CD8-positive, alpha-beta memory T cell (primary cell): ENCODE results near the gene GPR4. TPM values are rescaled to one million over a fixed set of nuclear protein-coding genes. Genes with fewer than 3 reads are reported as not detected.

Experiments used
- CTCF ChIA-PET: fragments of 350-600 bp; sonication (Branson Sonifier 250); formaldehyde crosslinking; loops from one replicate; lab custom pipeline; 2021; ENCODE audit warnings: antibody characterized with exemption; lab: Charles Lee
- POLR2A ChIA-PET: fragments of 350-600 bp; sonication (Branson Sonifier 250); formaldehyde crosslinking; loops from one replicate; lab custom pipeline; 2021; ENCODE audit warnings: antibody characterized with exemption; lab: Charles Lee
- DNase-seq, 5 donors: peaks; one replicate each; pipeline versions ENCODE4 v3.0.0 to v3.0.0-alpha.2; 2020 to 2022; ENCODE audit warnings: mixed read lengths in 1 of 5
- H3K27ac ChIP-seq: one replicate; pipeline ENCODE4 v1.7.0; 2013; ENCODE audit warnings: low read depth, mild to moderate bottlenecking, low read length, moderate library complexity
- H3K27me3 ChIP-seq: 2 replicates; pipeline ENCODE4 v1.7.0; 2013; ENCODE audit warnings: low read length, mild to moderate bottlenecking; ENCODE audit not compliant: insufficient read depth, poor library complexity, severe bottlenecking
- H3K36me3 ChIP-seq: 2 replicates; pipeline ENCODE4 v1.7.0; 2013; ENCODE audit warnings: mild to moderate bottlenecking, low read length, moderate library complexity; ENCODE audit not compliant: insufficient read depth
- H3K4me1 ChIP-seq: 2 replicates; pipeline ENCODE4 v1.7.0; 2013; ENCODE audit warnings: mild to moderate bottlenecking, low read length, moderate library complexity; ENCODE audit not compliant: insufficient read depth
- H3K4me3 ChIP-seq: 2 replicates; pipeline ENCODE4 v1.7.0; 2013; ENCODE audit warnings: mild to moderate bottlenecking, low read length
- H3K9me3 ChIP-seq: 2 replicates; pipeline ENCODE4 v1.7.0; 2013; ENCODE audit warnings: mild to moderate bottlenecking, low read length
- H3K27ac Mint-ChIP-seq, 8 donors: one replicate each; pipeline ENCODE4 v1.8.0; 2020 to 2021; ENCODE audit warnings: mixed read lengths in 8 of 8, mild to moderate bottlenecking in 6 of 8, inconsistent platforms in 3 of 8, moderate library complexity in 3 of 8
- H3K27me3 Mint-ChIP-seq, 2 donors: one replicate each; pipeline ENCODE4 v1.8.0; 2020 to 2021; ENCODE audit warnings: mixed read lengths in 2 of 2, mild to moderate bottlenecking in 1 of 2, moderate library complexity in 1 of 2
- H3K36me3 Mint-ChIP-seq, 3 donors: one replicate each; pipeline ENCODE4 v1.8.0; 2020 to 2021; ENCODE audit warnings: mixed read lengths in 3 of 3, inconsistent platforms in 1 of 3, mild to moderate bottlenecking in 1 of 3
- H3K4me1 Mint-ChIP-seq, 3 donors: one replicate each; pipeline ENCODE4 v1.8.0; 2020 to 2021; ENCODE audit warnings: mixed read lengths in 3 of 3, inconsistent platforms in 1 of 3, mild to moderate bottlenecking in 1 of 3
- H3K4me3 Mint-ChIP-seq, 7 donors: one replicate each; pipeline ENCODE4 v1.8.0; 2020 to 2021; ENCODE audit warnings: mixed read lengths in 7 of 7, mild to moderate bottlenecking in 6 of 7, moderate library complexity in 4 of 7, inconsistent platforms in 2 of 7
- H3K9me3 Mint-ChIP-seq, 5 donors: one replicate each; pipeline ENCODE4 v1.8.0; 2020 to 2022; ENCODE audit warnings: mixed read lengths in 5 of 5, mild to moderate bottlenecking in 3 of 5, moderate library complexity in 2 of 5, inconsistent platforms in 1 of 5
- polyA plus RNA-seq: library from polyadenylated mRNA; unstranded; fragments of 300-500 nt; fragmentation: Illumina TruSeq; gene quantifications from one replicate; pipeline ENCODE4 v1.2.3, GENCODE V29; 2021
- total RNA-seq, 2 experiments: library from RNA; stranded (reverse); gene quantifications; one replicate each; pipeline ENCODE4 v1.2.3, GENCODE V29; 2021

Gene GPR4
- total and polyA plus RNA-seq, 3 experiments from 2014 or later = not detected

GRCh38 chr19:45571457-45572220 lies 30.4 kb downstream of the GPR4 start:
- no peaks in the 10 kb centered on the region for H3K36me3 ChIP-seq
- no peak overlapping the region for H3K4me3 Mint-ChIP-seq
- no peak overlapping the region for H3K4me3 ChIP-seq
- DNase-seq = no peak
- peaks cover 0 to 4% (median under 1%) of the 10 kb centered on the region in 3 donors for H3K36me3 Mint-ChIP-seq
- H3K9me3 Mint-ChIP-seq = no peaks in the 10 kb centered on the region
- CTCF ChIA-PET = interaction anchor here (3.0 kb wide), 1 partner anchor 13 kb away, joined by 6 read pairs; no protein-coding TSS in a partner anchor
- no peaks in the 10 kb centered on the region for H3K27me3 Mint-ChIP-seq
- no peak overlapping the region for H3K27ac ChIP-seq
- H3K4me1 ChIP-seq = no peaks in the 10 kb centered on the region
- H3K4me1 Mint-ChIP-seq = peaks cover 7 to 9% (median 7%) of the 10 kb centered on the region in 3 donors
- no peak overlapping the region for H3K27ac Mint-ChIP-seq
- no peaks in the 10 kb centered on the region for H3K27me3 ChIP-seq
- POLR2A ChIA-PET = no interaction called here
- H3K9me3 ChIP-seq = no peaks in the 10 kb centered on the region

DNA sequence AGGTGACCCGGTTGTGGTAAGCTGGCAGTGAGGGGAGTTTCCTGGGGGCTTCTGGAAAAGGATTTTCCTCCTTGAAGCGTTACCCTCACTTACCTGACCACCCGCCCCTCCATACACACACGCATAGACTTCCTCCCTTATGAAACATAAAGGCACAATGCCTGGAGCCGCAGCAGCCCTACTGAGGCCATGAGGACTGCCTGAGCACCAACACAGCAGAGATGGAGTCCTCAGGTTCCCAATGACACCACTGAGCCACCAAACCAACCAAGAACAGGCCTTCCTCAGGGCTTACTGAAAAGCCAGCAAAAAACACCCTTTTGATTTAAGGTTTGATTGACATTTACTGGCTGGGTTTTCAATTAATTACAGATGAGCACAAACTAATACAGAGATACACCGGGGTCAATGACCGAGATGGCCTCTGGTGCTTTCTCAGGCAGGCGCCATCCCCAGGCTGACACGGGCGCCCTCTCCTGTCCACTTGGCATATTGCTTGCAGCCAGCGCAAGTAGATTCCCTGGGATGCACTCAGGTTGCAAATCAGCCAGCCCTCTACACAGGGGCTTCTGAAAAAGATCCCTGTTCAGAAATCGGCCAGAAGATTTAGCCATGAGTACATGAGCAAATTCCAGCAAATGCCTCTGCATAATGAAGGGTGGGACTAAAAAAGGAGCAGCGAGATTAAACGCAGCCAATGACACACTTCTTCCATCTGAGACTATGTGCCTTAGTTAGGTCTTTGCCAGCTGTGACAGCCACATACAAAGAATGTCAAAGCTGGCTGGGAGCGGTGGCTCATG lies 32.2 kb downstream of the GPR4 start:
- Mint-ChIP-seq H3K4me3 (peak overlapping the region in 1 of 7 donors; percentile 51), H3K36me3 (peaks cover 0 to 4% (median 0%) of the 10 kb centered on the region in 3 donors), H3K27ac (peak overlapping the region in 3 of 8 donors; percentile 1 to 77 (median 55)), H3K4me1 (peaks cover 7 to 9% (median 7%) of the 10 kb centered on the region in 3 donors), H3K27me3 (no peaks in the 10 kb centered on the region), H3K9me3 (no peaks in the 10 kb centered on the region)
- Histone ChIP-seq H3K27me3 (no peaks in the 10 kb centered on the region), H3K4me3 (no peak overlapping the region), H3K27ac (no peak overlapping the region), H3K9me3 (no peaks in the 10 kb centered on the region), H3K36me3 (no peaks in the 10 kb centered on the region), H3K4me1 (no peaks in the 10 kb centered on the region)
- peak; percentile 25 to 59 (median 41) for DNase-seq
- ChIA-PET CTCF (interaction anchor here (0.7 to 3.0 kb wide), 2 partner anchors 11 to 75 kb away, joined by 3 to 6 read pairs; no protein-coding TSS in a partner anchor), POLR2A (no interaction called here)

GRCh38 chr19:45568732-45569131 lies 33.3 kb downstream of the GPR4 start:
- Histone ChIP-seq H3K27me3 (no peaks in the 10 kb centered on the region), H3K4me1 (peaks cover 9% of the 10 kb centered on the region), H3K9me3 (no peaks in the 10 kb centered on the region), H3K27ac (no peak overlapping the region), H3K4me3 (no peak overlapping the region), H3K36me3 (no peaks in the 10 kb centered on the region)
- CTCF ChIA-PET = interaction anchor here (0.7 kb wide), 1 partner anchor 45 kb away, joined by 3 read pairs; no protein-coding TSS in a partner anchor
- Mint-ChIP-seq H3K27me3 (no peaks in the 10 kb centered on the region), H3K27ac (peak overlapping the region in 1 of 8 donors; percentile 21), H3K36me3 (no peaks in the 10 kb centered on the region), H3K4me3 (no peak overlapping the region), H3K4me1 (peaks cover 7 to 9% (median 7%) of the 10 kb centered on the region in 3 donors), H3K9me3 (no peaks in the 10 kb centered on the region)
- DNase-seq = no peak
- POLR2A ChIA-PET = no interaction called here

- no peaks in the 10 kb centered on the region for H3K27me3 ChIP-seq
- Mint-ChIP-seq H3K27ac (peak overlapping the region in 1 of 8 donors; percentile 38), H3K9me3 (no peaks in the 10 kb centered on the region), H3K36me3 (no peaks in the 10 kb centered on the region), H3K4me3 (no peak overlapping the region), H3K4me1 (peaks cover 9 to 16% (median 11%) of the 10 kb centered on the region in 3 donors), H3K27me3 (no peaks in the 10 kb centered on the region)
- DNase-seq = no peak
- ChIA-PET POLR2A (no interaction called here), CTCF (interaction anchor here (0.7 to 1.2 kb wide), 3 partner anchors 9 to 462 kb away, joined by 3 to 4 read pairs (median 3); no protein-coding TSS in a partner anchor)
- no peaks in the 10 kb centered on the region for H3K36me3 ChIP-seq
- H3K4me1 ChIP-seq = peaks cover 19% of the 10 kb centered on the region
- no peak overlapping the region for H3K4me3 ChIP-seq
- no peak overlapping the region for H3K27ac ChIP-seq
- no peaks in the 10 kb centered on the region for H3K9me3 ChIP-seq
Measured at GRCh38 chr19:45567609-45568008, 34.4 kb downstream of the GPR4 start.

GRCh38 chr19:45564131-45564780 lies 37.8 kb downstream of the GPR4 start:
- H3K4me1 Mint-ChIP-seq = peaks cover 5 to 16% (median 15%) of the 10 kb centered on the region in 3 donors
- H3K27ac ChIP-seq = no peak overlapping the region
- peak overlapping the region in 3 of 8 donors; percentile 17 to 42 (median 32) for H3K27ac Mint-ChIP-seq
- no peaks in the 10 kb centered on the region for H3K27me3 ChIP-seq
- no peaks in the 10 kb centered on the region for H3K27me3 Mint-ChIP-seq
- DNase-seq = no peak
- H3K36me3 Mint-ChIP-seq = no peaks in the 10 kb centered on the region
- H3K4me1 ChIP-seq = peaks cover 19% of the 10 kb centered on the region
- H3K4me3 ChIP-seq = no peak overlapping the region
- H3K36me3 ChIP-seq = no peaks in the 10 kb centered on the region
- no peaks in the 10 kb centered on the region for H3K9me3 ChIP-seq
- ChIA-PET POLR2A (no interaction called here), CTCF (interaction anchor here (0.6 kb wide), 1 partner anchor 279 kb away, joined by 3 read pairs; no protein-coding TSS in a partner anchor)
- no peak overlapping the region for H3K4me3 Mint-ChIP-seq
- no peaks in the 10 kb centered on the region for H3K9me3 Mint-ChIP-seq

GRCh38 chr19:45560686-45561085 lies 41.3 kb downstream of the GPR4 start:
- ChIA-PET CTCF (interaction anchor here (0.8 kb wide), 1 partner anchor 62 kb away, joined by 3 read pairs; no protein-coding TSS in a partner anchor), POLR2A (interaction anchor here (0.5 kb wide), 1 partner anchor 122 kb away, joined by 3 read pairs; no protein-coding TSS in a partner anchor)
- H3K27ac ChIP-seq = no peak overlapping the region
- no peaks in the 10 kb centered on the region for H3K27me3 ChIP-seq
- Mint-ChIP-seq H3K4me3 (no peak overlapping the region), H3K36me3 (no peaks in the 10 kb centered on the region), H3K4me1 (peaks cover 11 to 21% (median 21%) of the 10 kb centered on the region in 3 donors), H3K27me3 (no peaks in the 10 kb centered on the region), H3K27ac (peak overlapping the region in 1 of 8 donors; percentile 9), H3K9me3 (no peaks in the 10 kb centered on the region)
- H3K4me3 ChIP-seq = no peak overlapping the region
- H3K36me3 ChIP-seq = no peaks in the 10 kb centered on the region
- no peaks in the 10 kb centered on the region for H3K9me3 ChIP-seq
- H3K4me1 ChIP-seq = peaks cover 23% of the 10 kb centered on the region
- DNase-seq = peak in 1 of 5 donors; percentile 9

DNA sequence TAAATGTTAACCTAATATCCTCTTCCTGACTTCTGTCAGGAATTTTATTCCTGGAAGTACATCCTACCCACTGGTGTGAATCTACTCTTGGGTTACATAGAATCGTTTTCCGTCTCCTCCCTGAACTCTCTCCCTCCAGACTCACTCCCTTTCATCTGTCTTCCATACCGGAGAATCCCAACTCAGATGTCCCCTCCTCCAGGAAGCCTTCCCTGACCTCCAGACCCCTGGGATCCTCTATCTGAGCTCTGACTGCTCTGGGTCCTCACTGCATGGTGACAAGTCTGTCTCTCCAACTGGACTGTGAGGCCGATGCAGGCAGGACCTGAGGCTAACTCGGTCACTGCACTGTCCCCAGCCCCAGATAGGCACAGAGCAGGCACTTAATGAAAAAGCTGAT lies 42.0 kb downstream of the GPR4 start:
- Mint-ChIP-seq H3K4me3 (peak overlapping the region in 1 of 7 donors; percentile 83), H3K27me3 (no peaks in the 10 kb centered on the region), H3K9me3 (no peaks in the 10 kb centered on the region), H3K27ac (peak overlapping the region in 1 of 8 donors; percentile 51), H3K36me3 (no peaks in the 10 kb centered on the region), H3K4me1 (peaks cover 11 to 21% (median 21%) of the 10 kb centered on the region in 3 donors)
- Histone ChIP-seq H3K27me3 (no peaks in the 10 kb centered on the region), H3K36me3 (no peaks in the 10 kb centered on the region), H3K4me1 (peaks cover 23% of the 10 kb centered on the region), H3K9me3 (no peaks in the 10 kb centered on the region), H3K27ac (no peak overlapping the region), H3K4me3 (no peak overlapping the region)
- ChIA-PET CTCF (interaction anchor here (0.8 kb wide), 1 partner anchor 61 kb away, joined by 3 read pairs; no protein-coding TSS in a partner anchor), POLR2A (no interaction called here)
- DNase-seq = no peak
